22Rv1 (cell line): ENCODE data around the gene RNF168.
"Not testable (repeated sequence)": the region's sequence is repeated elsewhere in the genome, so short reads cannot be mapped to it uniquely, and the experiment has no call there.

Experiments
- H3K27ac ChIP-seq: fragments of 450-650 bp; 2 replicates; pipeline ENCODE4 v1.5.1; 2017
- ZFX ChIP-seq: fragments of 450-650 bp; IDR thresholded peaks from 2 replicates; pipeline ENCODE4 v1.6.1; 2017; ENCODE audit warnings: antibody characterized with exemption, borderline replicate concordance
- TF ChIP-seq, protein P1 (sequence below): fragments of 450-650 bp; IDR thresholded peaks from 2 replicates; pipeline ENCODE4 v1.5.1; 2017; ENCODE audit warnings: mild to moderate bottlenecking

The RNF168 gene

DNA sequence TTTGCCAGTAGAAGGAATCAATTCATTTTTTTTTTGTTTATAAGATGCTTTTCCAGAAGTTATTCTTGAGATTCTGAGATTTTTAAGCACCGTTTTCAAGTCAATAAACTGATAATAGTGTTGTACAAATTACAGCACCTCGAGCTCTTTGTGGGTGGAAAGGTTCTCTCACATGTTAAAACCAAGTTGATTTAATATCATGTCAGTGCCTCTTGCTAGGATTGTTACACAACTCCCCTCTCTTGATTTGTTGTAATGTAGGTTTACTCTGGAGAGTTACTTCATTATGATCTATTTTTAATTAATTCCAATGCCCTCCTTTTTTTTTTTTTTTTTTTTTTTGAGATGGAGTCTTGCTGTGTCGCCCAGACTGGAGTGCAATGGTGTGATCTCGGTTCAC is 45.5 kb downstream of the RNF168 start:
- H3K27ac ChIP-seq: no peak overlapping the region
- TF ChIP-seq ZFX: no peak
- TF ChIP-seq, protein P1, sequence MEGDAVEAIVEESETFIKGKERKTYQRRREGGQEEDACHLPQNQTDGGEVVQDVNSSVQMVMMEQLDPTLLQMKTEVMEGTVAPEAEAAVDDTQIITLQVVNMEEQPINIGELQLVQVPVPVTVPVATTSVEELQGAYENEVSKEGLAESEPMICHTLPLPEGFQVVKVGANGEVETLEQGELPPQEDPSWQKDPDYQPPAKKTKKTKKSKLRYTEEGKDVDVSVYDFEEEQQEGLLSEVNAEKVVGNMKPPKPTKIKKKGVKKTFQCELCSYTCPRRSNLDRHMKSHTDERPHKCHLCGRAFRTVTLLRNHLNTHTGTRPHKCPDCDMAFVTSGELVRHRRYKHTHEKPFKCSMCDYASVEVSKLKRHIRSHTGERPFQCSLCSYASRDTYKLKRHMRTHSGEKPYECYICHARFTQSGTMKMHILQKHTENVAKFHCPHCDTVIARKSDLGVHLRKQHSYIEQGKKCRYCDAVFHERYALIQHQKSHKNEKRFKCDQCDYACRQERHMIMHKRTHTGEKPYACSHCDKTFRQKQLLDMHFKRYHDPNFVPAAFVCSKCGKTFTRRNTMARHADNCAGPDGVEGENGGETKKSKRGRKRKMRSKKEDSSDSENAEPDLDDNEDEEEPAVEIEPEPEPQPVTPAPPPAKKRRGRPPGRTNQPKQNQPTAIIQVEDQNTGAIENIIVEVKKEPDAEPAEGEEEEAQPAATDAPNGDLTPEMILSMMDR: no peak

DNA sequence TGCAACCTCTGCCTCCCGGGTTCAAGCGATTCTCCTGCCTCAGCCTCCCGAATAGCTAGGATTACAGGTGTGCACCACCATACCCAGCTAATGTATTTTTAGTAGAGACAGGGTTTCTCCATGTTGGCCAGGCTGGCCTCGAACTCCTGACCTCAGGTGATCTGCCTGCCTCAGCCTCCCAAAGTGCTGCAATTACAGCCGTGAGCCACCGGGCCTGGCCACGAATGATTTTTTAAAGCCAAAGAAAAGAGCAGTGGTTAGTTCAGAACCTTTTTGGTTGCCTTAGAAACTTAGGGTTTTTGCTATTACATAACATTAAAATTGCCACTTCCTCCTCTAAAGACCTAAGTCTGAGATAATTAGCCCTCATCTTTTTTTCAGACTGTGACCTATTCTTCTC is 46.1 kb downstream of the RNF168 start:
- not testable (repeated sequence) for H3K27ac ChIP-seq

DNA sequence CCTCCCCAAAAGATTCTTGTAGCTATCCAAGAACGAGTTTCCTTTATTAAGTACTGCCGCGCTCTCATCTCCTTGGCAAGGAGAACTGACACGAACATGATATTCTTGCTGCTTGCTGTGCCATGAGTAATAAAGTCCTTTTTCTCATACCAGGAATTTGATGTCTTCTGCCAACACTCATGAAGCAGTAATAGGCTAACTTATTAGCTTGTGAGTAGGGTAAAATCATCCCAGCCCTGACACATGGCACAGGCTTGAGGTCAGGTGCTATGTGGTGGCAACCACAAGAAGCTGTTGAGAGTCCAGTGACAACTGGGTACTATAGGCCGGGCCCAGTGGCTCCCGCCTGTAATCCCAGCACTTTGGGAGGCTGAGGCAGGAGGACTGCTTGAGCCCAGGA is 48.6 kb downstream of the RNF168 start:
- no peak overlapping the region for H3K27ac ChIP-seq
- TF ChIP-seq ZFX: no peak

DNA sequence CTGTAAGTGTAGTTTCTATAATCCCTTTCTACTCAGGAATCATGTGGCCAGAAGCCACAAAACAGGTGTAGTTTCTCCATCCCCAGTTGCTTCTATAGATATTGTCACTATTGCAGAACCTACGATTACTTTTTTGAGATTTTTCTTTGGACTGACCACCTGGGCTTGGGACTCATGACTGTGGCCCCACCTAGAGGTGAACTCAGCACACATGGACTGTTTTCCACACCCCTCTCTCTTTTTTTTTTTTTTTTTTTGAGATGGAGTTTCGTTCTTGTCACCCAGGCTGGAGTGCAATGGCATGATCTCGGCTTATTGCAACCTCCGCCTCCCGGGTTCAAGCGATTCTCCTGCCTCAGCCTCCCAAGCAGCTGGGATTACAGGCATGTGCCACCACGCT is 58.2 kb downstream of the RNF168 start:
- H3K27ac ChIP-seq: not testable (repeated sequence)
- TF ChIP-seq, protein P1: peak; percentile 33

DNA sequence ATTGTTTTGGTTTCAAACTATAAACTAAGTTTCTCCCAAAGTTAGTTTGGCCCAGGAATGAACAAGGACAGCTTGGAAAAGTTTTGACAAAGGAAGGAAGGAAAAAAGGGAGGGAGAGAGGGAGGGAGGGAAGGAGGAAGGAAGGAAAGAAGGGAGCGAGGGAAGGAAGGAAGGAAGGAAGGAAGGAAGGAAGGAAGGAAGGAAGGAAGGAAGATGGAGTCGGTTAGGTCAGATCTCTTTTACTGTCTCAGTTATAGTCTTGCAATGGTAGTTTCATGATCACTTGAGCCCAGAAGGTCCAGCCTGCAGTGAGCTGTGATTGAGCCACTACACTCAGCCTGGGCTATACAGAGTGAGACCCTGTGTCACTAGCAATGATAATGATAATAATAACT is 59.1 kb downstream of the RNF168 start:
- H3K27ac ChIP-seq: 0 out of 2 replicates have a peak overlapping the region, but pooled peaks have one; percentile 14
- TF ChIP-seq, protein P1: no peak

DNA sequence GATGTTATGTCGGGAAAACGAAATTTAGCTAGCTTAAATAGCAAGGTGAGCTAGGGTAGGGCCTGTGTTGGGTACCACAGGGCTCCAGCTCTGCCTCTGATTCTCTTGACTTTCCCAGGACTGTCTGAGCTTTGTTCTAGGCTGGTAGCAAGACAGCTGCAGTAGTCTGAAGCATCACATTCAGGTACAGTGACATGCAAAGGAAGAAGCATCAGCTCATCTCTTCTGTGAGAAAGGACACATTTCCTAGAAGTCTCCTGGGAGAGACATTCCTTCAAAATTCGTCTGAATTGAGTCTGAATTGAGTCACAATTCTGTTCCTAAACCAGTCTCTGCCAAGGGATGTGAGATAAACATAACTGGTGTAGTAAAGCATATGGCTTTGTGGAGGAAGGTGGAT is 62.9 kb downstream of the RNF168 start:
- no peak overlapping the region for H3K27ac ChIP-seq
- TF ChIP-seq ZFX: no peak
- TF ChIP-seq, protein P1: no peak

DNA sequence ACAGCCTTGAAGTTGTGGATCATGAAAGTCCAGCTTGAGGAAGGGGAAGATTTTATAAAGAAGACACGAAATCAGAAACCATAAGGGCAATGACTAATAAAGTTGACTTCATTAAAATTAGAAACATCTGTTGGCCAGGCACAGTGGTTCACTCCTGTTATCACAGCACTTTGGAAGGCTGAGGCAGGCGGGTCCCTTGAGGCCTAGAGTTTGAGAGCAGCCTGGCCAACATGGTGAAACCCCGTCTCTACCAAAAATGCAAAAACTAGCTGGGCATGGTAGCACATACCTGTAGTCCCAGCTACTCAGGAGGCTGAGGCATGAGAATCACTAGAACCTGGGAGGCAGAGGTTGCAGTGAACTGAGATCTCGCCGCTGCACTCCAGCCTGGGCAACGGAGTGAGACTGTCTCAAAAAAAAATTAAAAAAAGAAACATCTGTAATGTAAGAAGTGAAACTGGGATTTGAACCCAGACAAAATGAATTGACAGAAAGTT is 63.5 kb downstream of the RNF168 start:
- H3K27ac ChIP-seq: no peak overlapping the region
- TF ChIP-seq, protein P1: no peak
- TF ChIP-seq ZFX: no peak

DNA sequence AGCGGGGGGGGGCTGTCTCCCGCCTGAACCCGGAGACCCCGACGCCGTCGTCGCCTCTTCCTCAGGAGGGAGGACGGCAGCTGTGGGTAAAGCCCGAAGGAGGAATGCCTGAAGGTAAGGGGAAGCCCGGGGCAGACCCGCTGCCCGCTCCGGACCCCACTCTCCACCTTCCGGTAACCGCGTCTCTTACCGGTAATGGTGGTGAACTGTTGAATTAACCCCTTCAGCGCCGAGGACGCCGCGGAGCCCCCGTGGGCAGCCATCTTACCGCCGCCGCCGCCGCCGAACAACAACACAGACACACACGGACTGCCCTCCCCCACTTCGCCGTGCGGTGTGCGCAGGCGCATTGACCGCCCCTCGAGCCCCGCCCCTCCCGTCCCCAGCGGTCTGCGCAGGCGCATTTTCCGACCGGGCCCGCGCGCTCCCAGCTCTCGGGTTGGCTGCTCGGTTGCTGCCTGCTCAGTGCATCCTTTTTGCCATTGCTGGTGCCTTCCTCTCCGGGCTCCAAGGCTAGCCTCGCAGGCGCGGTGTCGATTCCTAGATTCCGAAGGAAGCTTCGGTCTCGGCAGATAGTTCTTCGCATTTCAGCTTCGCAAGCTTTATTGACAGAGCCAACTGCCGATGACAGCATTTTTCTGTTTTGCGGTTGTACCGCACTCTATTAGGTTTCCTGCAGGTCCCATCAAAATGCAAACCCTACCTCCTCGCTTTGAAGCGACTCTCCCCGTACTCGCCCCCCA is 71.3 kb downstream of the RNF168 start, which contains the start of gene UBXN7:
Gene UBXN7, minus strand, starts transcription at position 291 of the 743 bp plus-strand sequence. Its CDS starts 28 bp downstream, at position 263.
- peak within 1 kb of the TSS; percentile 93 for H3K27ac ChIP-seq

More for the DNA sequence above, 71.3 kb downstream of the RNF168 start, which contains the start of gene UBXN7:
- TF ChIP-seq, protein P1: no peak
- TF ChIP-seq ZFX: no peak
